Measurements from ENCODE around the gene NT5C2.
"Not testable (repeated sequence)": the region's sequence is repeated elsewhere in the genome, so short reads cannot be mapped to it uniquely, and the experiment has no call there.

The NT5C2 gene

DNA sequence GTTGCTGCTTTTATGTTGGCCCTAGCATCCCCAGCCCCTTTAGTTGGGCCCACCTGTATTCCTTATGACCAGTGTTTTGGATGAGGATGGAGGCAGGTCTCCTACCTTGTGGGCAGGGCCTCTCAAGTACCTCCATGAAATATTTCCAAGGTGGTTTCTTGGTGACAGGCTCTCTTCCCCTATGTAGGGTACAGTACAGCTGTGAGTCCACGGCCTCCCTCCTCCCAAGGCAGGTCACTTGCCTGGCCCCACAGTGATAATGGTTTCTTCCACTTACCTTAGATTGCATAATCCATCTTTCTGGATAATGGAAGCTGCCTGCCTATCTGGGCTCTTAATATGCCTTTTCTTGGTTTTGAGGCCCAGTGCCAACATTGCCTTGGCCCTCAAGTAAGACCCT is 110.4 kb downstream of the NT5C2 start:
- no peak for DNase-seq

DNA sequence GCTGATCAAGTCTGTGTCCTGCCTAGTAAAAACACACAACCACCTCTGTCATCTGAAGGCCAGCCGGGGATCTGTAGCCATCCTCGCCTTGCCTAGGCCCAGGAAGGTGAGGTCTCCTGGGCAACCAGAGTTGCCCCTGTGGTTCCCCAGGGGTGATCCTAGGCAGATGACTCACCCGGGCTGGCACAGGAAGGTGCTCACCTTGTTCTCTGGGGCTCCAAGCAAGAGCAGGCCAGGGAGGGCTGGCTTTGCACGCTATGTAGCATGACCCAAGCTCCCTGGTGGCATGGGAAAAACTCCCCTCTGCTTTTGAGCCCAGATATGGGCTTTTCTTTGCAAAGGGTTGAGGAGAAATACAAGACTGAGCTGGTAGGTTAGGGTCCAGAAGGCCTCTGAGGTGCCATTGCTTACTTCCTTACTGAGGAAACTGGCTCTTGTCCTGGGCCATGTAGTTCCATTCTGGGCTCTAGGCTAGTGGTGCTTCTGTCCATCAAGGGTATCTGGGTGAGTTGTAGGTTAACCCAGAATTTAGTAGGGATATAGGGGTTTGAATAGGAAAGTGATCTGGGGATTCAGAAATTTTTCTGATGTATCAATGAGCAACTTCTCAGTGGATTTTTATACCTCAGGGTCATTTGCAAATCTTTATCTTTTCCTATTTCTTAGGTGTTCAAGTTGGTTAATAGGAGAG is 112.0 kb downstream of the NT5C2 start:
- no peak for DNase-seq

GRCh38 chr10:103079946-103080345 is 113.1 kb downstream of the NT5C2 start:
- DNase-seq = no peak

GRCh38 chr10:103079100-103079499 is 114.0 kb downstream of the NT5C2 start:
- DNase-seq = no peak

DNA sequence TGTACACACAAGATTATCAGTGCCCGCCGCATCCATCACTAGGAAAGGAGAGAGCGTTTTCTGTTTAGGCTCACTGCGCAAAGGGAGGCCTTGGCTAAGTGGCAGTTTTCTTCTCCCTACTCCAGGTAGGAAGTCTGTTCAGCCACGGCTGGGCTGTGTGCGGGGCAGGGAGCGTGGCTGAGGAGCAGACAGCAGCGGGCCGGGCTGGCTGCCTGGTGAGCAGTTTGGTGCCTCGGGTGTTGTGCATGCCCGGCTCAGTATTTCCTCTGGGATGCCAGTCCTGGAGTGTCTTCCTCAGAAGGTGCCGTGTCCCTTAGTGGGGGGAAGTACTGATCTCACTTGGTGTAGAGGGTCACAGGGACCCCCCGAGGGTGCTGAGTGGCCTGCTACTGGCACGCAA is 114.4 kb downstream of the NT5C2 start:
- DNase-seq = no peak

- DNase-seq = no peak
Observed at GRCh38 chr10:103078309-103078615, 114.8 kb downstream of the NT5C2 start.

DNA sequence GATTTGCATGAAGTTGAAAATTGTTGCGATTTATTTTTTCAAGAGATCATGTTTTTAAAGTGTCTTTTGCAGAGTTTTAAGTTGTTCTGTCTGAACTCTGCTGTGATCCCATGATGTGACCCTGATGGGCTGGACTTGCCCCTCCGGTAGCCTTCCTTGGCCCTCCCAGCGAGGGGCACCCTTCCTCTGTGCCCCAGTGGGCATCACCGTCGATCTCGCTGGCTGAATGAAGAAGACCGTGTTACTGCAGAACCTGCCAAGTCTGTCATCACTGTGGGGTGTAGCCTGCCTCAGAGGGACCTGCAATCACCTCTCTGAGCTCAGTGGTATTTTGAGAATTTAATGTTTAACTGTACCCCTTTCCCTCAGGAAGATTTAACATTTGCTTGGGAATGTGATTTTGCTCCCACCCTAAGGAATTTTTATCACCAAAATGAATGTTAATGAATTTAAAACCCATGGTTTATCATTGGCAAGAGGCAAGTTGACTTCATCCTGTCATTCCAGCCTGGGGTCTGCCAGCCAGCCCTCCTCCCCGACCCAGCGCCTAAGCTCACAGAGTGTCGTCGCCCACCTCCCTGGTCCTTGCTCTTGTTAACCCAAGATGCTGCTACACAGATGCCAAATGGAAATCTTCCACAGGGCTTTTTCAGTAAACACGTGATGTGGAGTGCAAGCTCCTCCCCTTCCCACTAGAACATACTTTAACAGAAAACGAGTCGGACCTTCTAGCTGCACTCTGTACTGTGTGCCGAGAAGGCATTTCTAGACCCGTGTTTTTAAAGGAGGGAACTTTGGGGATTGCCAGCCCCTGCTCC is 115.4 kb downstream of the NT5C2 start:
- no peak for DNase-seq

GRCh38 chr10:103077020-103077419 is 116.1 kb downstream of the NT5C2 start:
- DNase-seq = no peak

DNA sequence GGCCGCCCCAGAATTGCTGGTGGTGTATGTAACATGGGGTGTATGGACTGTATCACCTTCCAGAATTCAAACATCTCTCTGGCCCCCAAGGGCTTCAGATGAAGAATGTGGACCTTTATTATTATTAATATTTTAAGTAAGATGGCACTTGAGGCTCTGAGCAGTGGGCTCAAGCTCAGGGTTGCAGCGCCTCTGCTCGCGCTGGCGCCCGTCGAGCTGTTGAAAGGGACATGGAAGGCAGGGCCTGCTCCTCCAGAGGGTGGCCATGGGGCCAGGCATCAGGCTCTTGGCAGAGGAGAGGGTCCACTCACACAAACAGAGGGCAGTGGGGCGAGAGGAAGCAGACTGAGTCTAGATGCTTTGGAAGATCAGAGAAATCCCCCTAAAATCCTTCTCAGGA is 120.2 kb downstream of the NT5C2 start:
- DNase-seq = no peak

DNA sequence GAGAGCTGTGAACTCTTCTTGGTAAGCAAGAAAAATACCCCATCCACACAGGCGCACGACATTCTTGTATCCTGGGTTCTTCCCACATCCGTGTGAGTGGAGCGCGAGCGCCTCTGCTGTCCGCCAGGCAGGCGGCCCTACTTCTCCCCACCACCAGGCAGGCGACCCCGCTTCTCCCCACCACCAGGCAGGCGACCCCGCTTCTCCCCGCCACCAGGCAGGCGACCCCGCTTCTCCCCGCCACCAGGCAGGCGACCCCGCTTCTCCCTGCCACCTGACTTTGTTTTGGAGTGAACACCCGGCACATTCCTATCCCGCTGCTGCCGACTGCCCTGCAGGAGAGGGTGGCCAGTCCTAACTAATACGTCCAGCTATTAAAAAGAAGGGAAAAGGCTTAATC is 120.8 kb downstream of the NT5C2 start:
- no peak for DNase-seq

DNA sequence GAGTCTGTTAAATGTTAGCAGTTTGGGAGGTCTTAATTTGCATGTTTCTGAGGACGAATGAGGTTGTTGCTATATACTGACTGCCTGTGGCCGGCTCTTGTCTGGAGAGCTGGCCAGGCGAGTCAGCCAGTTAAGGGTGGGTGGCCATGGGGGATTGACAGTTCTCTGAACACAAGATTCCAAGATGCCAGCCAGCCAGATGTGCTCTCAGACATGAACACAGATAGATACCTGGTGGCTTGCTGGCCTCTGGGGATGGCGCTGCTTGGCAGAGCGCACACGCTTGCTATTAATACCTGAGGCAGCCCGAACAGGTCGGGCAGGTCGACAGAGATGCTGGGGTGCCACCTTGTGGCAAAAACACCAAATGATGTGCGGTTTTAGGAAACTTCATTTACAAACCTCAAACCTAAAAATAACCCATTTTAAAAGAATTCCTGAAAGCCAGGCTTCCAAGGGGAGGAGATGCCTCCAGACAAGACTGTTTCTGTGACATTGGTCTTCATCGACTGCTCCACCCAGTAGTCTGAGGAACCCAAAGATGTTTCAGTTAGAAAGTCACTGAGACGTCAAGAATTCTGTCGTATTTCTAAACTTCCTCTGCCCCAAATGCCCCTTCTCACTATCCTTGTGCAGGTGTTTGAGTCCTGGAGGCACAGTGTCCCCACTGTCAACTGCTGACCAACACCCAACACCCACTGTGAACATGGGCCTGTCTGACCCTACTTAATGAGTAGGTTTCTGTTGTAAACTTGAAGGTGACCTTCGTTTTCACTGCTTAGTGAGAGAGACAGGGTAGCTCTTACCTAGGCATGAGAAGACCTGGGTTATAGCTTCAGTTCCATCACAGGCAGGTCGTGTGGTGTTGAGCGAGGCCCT is 123.4 kb downstream of the NT5C2 start:
- peak; percentile 2 for DNase-seq

GRCh38 chr10:103067956-103068355 is 125.1 kb downstream of the NT5C2 start:
- DNase-seq = no peak

GRCh38 chr10:103067484-103067883 is 125.6 kb downstream of the NT5C2 start:
- no peak for DNase-seq

DNA sequence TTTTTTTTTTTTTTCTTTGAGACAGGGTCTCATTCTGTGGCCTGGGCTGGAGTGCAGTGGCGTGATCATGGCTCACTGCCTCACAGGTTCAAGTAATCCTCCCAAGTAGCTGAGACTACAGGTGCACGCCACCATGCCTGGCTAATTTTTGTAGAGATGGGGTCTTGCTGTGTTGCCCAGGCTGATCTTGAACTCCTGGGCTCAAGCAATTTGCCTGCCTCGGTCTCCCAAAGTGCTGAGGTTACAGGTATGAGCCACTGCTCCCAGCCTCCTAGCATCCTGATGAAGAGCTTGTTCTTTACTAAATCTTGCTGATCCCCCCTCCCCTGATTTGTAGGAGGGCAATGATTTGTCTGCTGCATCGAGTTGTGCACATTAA is 126.0 kb downstream of the NT5C2 start:
- DNase-seq = not testable (repeated sequence)

DNA sequence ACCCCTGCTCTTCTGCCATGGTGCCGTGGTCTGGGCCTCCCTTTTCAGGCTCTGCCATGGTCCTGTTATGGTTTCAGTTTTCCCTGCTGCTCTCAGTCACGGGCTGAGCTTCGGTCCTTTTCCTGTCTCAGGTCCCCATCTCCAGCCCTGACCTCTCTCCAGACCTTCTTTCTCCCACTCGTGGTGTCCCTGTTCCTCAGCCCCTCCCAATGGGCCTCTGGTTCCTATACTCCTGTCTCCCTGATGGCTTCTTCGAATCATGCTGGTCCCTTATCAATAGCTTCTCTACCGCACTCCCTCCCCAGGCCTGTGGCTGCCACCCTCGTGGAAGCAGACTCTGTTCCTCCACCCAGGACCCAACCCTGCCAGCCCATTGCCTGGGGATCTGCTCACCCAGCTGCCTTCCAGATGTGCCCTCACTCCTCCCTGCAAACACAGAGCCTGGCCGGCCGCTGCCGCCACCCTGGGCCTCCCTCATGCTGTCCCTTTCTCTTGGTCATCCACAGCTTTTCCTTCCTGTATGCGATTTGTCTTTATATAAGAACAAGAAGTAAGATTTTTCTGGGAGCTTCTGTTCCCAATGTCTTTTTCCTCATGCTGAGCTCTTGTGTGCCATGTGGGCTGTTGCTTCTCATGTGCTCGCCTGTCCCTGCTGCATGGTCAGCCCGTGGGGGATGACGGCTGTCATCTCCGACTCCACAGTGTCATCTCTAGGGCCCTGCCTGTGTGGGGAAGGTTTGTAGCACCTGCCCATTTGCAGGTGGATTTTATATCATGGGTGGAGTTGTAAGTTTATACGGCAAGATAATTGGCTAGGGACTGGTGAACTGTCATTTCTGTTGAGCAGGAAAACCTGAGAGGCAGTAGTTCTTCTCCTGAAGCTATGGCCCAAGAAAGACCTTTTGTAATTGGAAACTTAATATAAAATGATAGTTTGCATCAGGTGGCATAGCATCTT is 126.7 kb downstream of the NT5C2 start:
- no peak for DNase-seq

DNA sequence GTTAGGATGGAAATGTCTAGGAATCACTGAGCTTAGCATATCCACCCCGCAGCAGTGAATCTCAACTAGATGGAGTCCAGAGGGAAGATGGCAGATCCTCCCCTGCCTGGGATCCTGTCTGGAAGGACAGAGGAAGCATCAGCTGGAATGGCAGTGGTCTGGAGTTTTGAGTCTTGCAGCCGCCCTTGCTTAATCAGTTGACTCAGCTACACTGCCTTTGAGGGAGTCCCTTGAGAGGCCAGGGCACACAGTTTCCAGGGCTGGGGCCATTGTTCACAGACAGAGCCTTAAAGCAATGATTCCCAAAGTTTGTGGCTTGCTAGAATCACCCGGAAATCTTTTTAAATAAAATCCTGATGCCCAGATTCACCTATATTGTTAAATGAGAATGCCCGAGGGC is 128.1 kb downstream of the NT5C2 start:
- DNase-seq = no peak

DNA sequence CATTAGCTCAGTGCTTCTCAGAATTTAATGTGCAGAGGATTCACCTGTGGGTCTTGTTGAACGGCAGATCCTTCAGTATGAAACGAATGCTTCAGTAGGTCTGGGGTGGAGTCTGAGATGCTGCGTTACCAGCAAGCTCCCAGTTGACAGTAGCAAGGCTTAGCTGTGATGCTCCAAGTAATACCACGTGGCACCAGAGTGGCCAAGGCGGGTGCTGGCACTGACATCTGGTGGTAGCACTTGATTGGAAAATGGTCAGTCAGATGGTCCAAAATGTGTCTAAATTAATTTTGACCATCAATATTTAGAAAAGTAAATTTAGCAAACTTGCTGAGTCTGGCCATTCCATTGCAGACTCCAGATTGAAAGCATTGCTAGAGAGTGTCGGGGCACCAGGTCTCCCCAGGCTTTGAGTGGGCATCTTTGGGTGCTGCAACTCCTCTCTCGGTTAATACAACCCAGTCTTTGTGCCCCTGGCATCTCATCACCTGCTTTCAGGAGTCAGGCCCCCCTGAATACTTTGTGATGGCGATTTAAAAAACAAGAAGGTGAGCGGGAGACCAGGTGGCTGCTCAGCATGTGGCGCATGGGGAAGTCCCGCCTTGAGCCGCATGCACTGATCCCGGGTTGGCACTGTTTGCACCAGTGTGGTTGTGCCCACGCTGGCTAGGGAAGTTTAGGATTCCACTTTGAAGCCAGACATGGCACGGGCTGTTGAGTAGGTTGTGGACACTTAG is 130.1 kb downstream of the NT5C2 start:
- no peak for DNase-seq

DNA sequence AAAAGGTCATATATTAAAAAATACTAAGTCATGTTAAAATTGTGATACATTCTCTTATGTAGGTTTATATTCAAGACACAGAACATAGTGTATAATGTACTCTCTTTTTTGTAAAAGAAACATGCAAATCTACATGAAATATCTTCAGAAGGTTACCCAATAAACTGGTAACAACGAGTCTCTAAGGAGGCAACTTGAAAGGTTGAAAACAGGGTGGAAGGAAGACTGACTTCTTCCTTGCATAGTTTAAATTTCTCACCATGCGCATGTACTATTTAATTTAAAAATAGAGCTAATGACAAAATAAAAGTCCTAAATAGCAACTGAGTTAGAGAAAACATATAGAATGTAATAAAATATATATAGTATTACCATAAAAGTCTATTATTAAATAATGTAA is 132.5 kb downstream of the NT5C2 start:
- no peak for DNase-seq

- no peak for DNase-seq
Observed at GRCh38 chr10:103058034-103058433, 135.0 kb downstream of the NT5C2 start.

DNA sequence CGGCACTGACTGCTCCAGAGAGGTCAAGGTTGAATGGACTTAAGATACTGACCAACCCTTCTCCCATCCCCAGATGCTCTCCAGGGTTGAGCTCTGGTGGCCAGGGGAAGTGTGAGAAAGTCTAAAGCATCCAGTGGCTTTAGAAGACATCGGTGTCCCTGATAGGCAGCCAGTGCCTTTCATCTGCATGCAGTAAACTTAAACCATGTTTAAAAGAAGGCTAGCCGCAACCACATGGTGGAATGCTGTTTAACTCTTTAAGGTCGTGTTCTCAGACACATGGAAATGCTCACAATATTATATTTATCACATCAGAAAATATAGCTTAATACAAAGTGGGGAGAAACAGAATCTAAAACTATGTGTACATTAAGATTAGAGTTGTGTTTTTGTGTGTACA is 138.0 kb downstream of the NT5C2 start:
- DNase-seq = no peak

DNA sequence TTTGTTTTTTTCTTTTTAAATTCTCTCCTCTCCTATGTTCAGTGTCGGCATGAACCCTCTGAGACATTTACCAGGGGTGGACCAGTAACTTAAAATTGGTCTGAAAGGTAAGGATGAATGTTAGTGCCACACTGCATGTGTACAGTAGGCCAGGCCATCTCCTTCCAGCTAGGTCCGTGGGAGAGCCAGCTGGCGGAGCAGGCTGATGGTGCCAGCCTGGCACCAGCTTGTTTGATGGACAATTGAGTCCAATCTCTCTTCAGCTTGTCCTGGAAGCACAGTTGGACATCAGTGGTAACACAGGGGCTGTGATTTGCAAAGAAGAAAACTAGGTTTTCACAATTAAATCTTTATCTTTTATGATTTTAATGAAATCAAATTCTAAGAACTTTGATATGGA is 138.5 kb downstream of the NT5C2 start:
- DNase-seq = no peak

All from SHP77 treated with DMSO at 0.1 percent for 48 hours (cell line).